ENCODE results near the gene RHCG.

The RHCG gene

GRCh38 chr15:89504166-89504565, 7.8 kb upstream of the RHCG start:
- DNase-seq: no peak
- Histone ChIP-seq H3K4me1 (ENCODE audit: control insufficient read depth, insufficient read depth, low read length, poor library complexity, severe bottlenecking) (no peaks in the 10 kb centered on the region), H3K36me3 (ENCODE audit: control insufficient read depth, insufficient read depth, low read length) (no peaks in the 10 kb centered on the region), H3K9me3 (ENCODE audit: control insufficient read depth, low read length) (no peaks in the 10 kb centered on the region), H3K27ac (ENCODE audit: insufficient read depth, low read length, poor library complexity, severe bottlenecking) (no peak overlapping the region), H3K27me3 (replicated peaks; ENCODE audit: control insufficient read depth, insufficient read depth, low read length, poor library complexity, severe bottlenecking) (peaks cover 2% of the 10 kb centered on the region), H3K4me3 (ENCODE audit: insufficient read depth, low read depth, low read length, poor library complexity, severe bottlenecking) (no peak overlapping the region)

- H3K27ac ChIP-seq (ENCODE audit: insufficient read depth, low read length, poor library complexity, severe bottlenecking): no peak overlapping the region
- no peak for DNase-seq
Measured at GRCh38 chr15:89502867-89503595, 6.6 kb upstream of the RHCG start.

DNA sequence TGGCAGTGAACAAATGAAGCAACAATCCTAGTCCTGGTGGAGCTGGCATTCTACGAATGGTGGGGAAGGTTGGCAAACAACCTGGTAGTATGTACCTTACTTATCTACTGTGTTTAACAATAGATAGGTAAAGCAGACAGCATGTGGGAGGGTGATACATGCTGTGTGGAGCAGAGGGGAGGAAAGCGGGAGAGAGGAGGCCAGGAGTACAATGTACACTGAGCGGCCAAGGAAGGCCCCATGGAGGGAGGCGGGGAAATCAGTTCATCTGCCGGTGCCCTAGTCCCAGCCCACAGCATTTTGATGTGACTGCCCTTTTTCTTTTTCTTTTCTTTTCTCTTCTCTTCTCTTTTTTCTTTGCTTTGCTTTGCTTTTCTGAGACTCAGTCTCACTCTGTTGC, 5.3 kb upstream of the RHCG start:
- Histone ChIP-seq H3K27me3 (replicated peaks; ENCODE audit: control insufficient read depth, insufficient read depth, low read length, poor library complexity, severe bottlenecking) (peaks cover 3% of the 10 kb centered on the region), H3K4me3 (ENCODE audit: insufficient read depth, low read depth, low read length, poor library complexity, severe bottlenecking) (no peak overlapping the region), H3K4me1 (ENCODE audit: control insufficient read depth, insufficient read depth, low read length, poor library complexity, severe bottlenecking) (no peaks in the 10 kb centered on the region), H3K27ac (ENCODE audit: insufficient read depth, low read length, poor library complexity, severe bottlenecking) (no peak overlapping the region), H3K9me3 (ENCODE audit: control insufficient read depth, low read length) (no peaks in the 10 kb centered on the region), H3K36me3 (ENCODE audit: control insufficient read depth, insufficient read depth, low read length) (no peaks in the 10 kb centered on the region)
- no peak for DNase-seq

More at GRCh38 chr15:89502867-89503595, 6.6 kb upstream of the RHCG start:
- H3K9me3 ChIP-seq (ENCODE audit: control insufficient read depth, low read length): no peaks in the 10 kb centered on the region
- peaks cover 2% of the 10 kb centered on the region for H3K27me3 ChIP-seq (replicated peaks; ENCODE audit: control insufficient read depth, insufficient read depth, low read length, poor library complexity, severe bottlenecking)
- H3K4me1 ChIP-seq (ENCODE audit: control insufficient read depth, insufficient read depth, low read length, poor library complexity, severe bottlenecking): no peaks in the 10 kb centered on the region
- no peaks in the 10 kb centered on the region for H3K36me3 ChIP-seq (ENCODE audit: control insufficient read depth, insufficient read depth, low read length)
- no peak overlapping the region for H3K4me3 ChIP-seq (ENCODE audit: insufficient read depth, low read depth, low read length, poor library complexity, severe bottlenecking)

GRCh38 chr15:89500397-89501270, 4.3 kb upstream of the RHCG start:
- DNase-seq: no peak
- Histone ChIP-seq H3K4me1 (ENCODE audit: control insufficient read depth, insufficient read depth, low read length, poor library complexity, severe bottlenecking) (peaks cover 6% of the 10 kb centered on the region), H3K9me3 (ENCODE audit: control insufficient read depth, low read length) (no peaks in the 10 kb centered on the region), H3K27ac (ENCODE audit: insufficient read depth, low read length, poor library complexity, severe bottlenecking) (no peak overlapping the region), H3K36me3 (ENCODE audit: control insufficient read depth, insufficient read depth, low read length) (no peaks in the 10 kb centered on the region), H3K27me3 (replicated peaks; ENCODE audit: control insufficient read depth, insufficient read depth, low read length, poor library complexity, severe bottlenecking) (peaks cover 13% of the 10 kb centered on the region), H3K4me3 (ENCODE audit: insufficient read depth, low read depth, low read length, poor library complexity, severe bottlenecking) (no peak overlapping the region)

DNA sequence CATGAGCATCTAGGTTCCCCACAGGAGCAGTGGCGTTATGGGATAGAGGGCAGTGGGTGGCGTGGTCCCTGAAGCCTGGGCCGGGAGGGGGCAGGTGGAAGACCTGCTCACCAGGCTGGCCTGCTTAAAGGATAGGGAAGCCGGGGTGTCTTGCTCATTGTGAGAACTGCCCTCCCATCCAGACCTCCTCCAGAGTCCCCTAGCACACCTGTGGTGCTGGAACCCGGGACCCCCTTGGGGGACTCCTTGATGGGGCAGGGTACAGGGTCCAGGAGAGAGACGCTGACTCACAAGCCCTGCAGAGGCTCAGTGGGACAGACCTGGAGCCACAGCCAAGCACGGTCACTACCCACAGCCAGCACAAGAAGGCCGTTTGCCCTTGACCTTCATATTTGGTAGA, 2.8 kb upstream of the RHCG start:
- Histone ChIP-seq H3K27ac (ENCODE audit: insufficient read depth, low read length, poor library complexity, severe bottlenecking) (no peak overlapping the region), H3K27me3 (replicated peaks; ENCODE audit: control insufficient read depth, insufficient read depth, low read length, poor library complexity, severe bottlenecking) (peaks cover 17% of the 10 kb centered on the region), H3K9me3 (ENCODE audit: control insufficient read depth, low read length) (no peaks in the 10 kb centered on the region), H3K4me1 (ENCODE audit: control insufficient read depth, insufficient read depth, low read length, poor library complexity, severe bottlenecking) (peaks cover 6% of the 10 kb centered on the region), H3K36me3 (ENCODE audit: control insufficient read depth, insufficient read depth, low read length) (no peaks in the 10 kb centered on the region), H3K4me3 (ENCODE audit: insufficient read depth, low read depth, low read length, poor library complexity, severe bottlenecking) (no peak overlapping the region)
- no peak for DNase-seq

DNA sequence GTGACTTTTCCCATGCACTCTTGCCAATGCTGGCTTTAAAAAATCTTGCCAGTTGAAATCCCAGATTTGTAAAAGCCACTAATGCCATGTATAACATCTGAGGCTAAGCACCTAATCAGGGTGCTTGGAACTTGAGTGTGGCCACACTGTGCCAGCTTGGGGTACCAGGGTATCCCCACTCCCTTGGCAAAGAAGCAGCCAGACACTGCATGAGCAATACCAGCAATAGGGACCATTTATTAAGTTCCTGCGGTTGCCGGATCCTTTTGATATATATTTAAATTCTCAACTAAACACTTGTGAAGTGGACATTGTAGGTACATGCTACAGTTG, 2.2 kb upstream of the RHCG start:
- Histone ChIP-seq H3K4me1 (ENCODE audit: control insufficient read depth, insufficient read depth, low read length, poor library complexity, severe bottlenecking) (peaks cover 6% of the 10 kb centered on the region), H3K27me3 (replicated peaks; ENCODE audit: control insufficient read depth, insufficient read depth, low read length, poor library complexity, severe bottlenecking) (peaks cover 17% of the 10 kb centered on the region), H3K36me3 (ENCODE audit: control insufficient read depth, insufficient read depth, low read length) (no peaks in the 10 kb centered on the region), H3K27ac (ENCODE audit: insufficient read depth, low read length, poor library complexity, severe bottlenecking) (no peak overlapping the region), H3K4me3 (ENCODE audit: insufficient read depth, low read depth, low read length, poor library complexity, severe bottlenecking) (no peak overlapping the region), H3K9me3 (ENCODE audit: control insufficient read depth, low read length) (no peaks in the 10 kb centered on the region)
- DNase-seq: no peak

DNA sequence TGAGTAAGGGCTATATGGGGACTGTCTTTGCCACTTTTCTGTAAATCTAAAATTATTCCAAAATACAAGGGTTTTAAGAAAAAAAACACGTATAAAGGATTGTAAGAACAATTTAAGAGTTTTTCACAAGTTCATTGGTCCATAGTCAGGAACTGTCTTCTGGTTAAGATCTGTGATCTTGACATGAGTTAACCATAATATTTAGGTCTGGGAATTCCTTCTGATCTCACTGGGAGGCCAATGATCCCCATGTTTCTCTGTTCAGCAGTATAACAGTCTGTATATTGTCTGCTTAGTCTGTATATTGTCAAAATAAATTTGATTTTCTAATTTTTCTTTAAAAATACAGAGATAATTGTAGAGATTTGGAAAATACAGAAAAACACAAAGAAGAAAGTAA, 848 bp upstream of the RHCG start:
- no peak for DNase-seq
- Histone ChIP-seq H3K4me3 (ENCODE audit: insufficient read depth, low read depth, low read length, poor library complexity, severe bottlenecking) (no peak overlapping the region), H3K27me3 (replicated peaks; ENCODE audit: control insufficient read depth, insufficient read depth, low read length, poor library complexity, severe bottlenecking) (peaks cover 14% of the 10 kb centered on the region), H3K27ac (ENCODE audit: insufficient read depth, low read length, poor library complexity, severe bottlenecking) (no peak overlapping the region), H3K36me3 (ENCODE audit: control insufficient read depth, insufficient read depth, low read length) (no peaks in the 10 kb centered on the region), H3K9me3 (ENCODE audit: control insufficient read depth, low read length) (no peaks in the 10 kb centered on the region), H3K4me1 (ENCODE audit: control insufficient read depth, insufficient read depth, low read length, poor library complexity, severe bottlenecking) (peaks cover 6% of the 10 kb centered on the region)

DNA sequence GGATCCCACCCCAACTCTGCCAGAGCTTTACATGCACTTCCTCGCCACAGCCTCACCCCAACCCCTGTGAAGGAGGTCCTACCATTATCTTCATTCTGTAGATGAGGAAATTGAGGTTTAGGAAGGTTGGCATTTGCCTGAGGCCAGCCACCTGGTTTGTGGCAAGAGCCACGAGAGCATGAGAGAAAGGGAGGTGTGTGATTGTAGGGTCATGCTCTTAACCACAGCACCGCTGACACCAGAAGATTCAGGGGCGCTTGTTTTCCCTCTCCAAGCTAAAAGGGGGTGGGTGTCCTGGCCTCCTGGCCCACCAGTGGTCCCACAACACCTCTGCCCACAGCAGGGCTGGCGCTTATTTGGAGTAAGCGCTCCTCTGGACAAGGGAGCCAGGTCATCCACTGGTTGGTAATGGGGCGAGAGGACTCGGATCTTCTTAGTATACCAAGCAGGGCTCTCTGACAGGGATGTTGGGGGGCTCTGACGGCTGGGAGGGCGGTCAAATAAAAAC, 691 bp downstream of the RHCG start:
- Histone ChIP-seq H3K4me1 (ENCODE audit: control insufficient read depth, insufficient read depth, low read length, poor library complexity, severe bottlenecking) (peaks cover 6% of the 10 kb centered on the region), H3K9me3 (ENCODE audit: control insufficient read depth, low read length) (no peaks in the 10 kb centered on the region), H3K4me3 (ENCODE audit: insufficient read depth, low read depth, low read length, poor library complexity, severe bottlenecking) (no peak overlapping the region), H3K36me3 (ENCODE audit: control insufficient read depth, insufficient read depth, low read length) (no peaks in the 10 kb centered on the region), H3K27me3 (replicated peaks; ENCODE audit: control insufficient read depth, insufficient read depth, low read length, poor library complexity, severe bottlenecking) (peaks cover 14% of the 10 kb centered on the region), H3K27ac (ENCODE audit: insufficient read depth, low read length, poor library complexity, severe bottlenecking) (no peak overlapping the region)
- DNase-seq: no peak

DNA sequence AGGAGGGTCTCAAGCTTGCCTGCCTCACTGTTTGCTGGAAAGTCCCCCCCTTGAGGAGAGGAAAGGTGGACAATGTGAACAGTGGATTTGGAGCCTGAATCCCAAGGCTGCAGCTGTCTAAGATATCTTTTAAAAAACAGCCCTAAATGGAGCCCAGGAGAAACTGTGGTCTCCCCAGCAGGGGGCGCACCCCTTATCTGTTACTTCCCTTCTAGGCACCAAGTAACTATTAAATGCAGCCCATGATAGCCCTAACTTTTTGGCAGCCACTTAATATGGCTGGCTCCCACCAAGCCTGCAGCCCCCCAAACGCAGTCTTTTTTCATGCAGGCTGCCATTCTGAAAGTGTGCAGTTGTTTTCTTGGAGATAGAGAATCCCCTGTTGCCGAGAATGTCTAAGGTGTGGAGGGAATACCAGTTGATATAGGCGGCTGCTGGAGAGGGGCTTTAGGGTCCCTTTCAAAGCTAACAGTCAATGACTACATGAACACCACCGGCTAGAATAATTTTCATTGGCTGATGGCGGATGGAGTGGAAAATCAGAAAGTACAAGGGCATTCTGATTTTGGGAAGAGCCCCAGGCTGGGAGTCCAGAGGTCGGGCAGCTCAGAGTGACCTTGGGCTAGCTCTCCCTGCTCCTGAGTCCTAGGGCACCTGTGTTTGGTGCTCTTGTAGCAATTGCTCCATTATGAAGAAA, 1.3 kb downstream of the RHCG start:
- no peak for DNase-seq

More for the DNA sequence above, 1.3 kb downstream of the RHCG start:
- H3K4me3 ChIP-seq (ENCODE audit: insufficient read depth, low read depth, low read length, poor library complexity, severe bottlenecking): no peak overlapping the region
- no peaks in the 10 kb centered on the region for H3K36me3 ChIP-seq (ENCODE audit: control insufficient read depth, insufficient read depth, low read length)
- H3K4me1 ChIP-seq (ENCODE audit: control insufficient read depth, insufficient read depth, low read length, poor library complexity, severe bottlenecking): peaks cover 6% of the 10 kb centered on the region
- H3K27me3 ChIP-seq (replicated peaks; ENCODE audit: control insufficient read depth, insufficient read depth, low read length, poor library complexity, severe bottlenecking): peaks cover 14% of the 10 kb centered on the region
- H3K9me3 ChIP-seq (ENCODE audit: control insufficient read depth, low read length): no peaks in the 10 kb centered on the region
- no peak overlapping the region for H3K27ac ChIP-seq (ENCODE audit: insufficient read depth, low read length, poor library complexity, severe bottlenecking)
